ENCODE data around the gene RNF26. TPM values are rescaled to one million over a fixed set of nuclear protein-coding genes. Genes with fewer than 3 reads are reported as not detected.

The RNF26 gene
- total and polyA plus RNA-seq, 2 of the 13 experiments (the other 11 are each of a cell fraction or from before 2014, with no cell fraction given) = 11.9 to 26.3 TPM

- TF ChIP-seq, protein P1, sequence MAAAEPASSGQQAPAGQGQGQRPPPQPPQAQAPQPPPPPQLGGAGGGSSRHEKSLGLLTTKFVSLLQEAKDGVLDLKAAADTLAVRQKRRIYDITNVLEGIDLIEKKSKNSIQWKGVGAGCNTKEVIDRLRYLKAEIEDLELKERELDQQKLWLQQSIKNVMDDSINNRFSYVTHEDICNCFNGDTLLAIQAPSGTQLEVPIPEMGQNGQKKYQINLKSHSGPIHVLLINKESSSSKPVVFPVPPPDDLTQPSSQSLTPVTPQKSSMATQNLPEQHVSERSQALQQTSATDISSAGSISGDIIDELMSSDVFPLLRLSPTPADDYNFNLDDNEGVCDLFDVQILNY (CRISPR knock-in tag; conservative IDR thresholded peaks at IDR 0.05) = no peak
- TF ChIP-seq STAT5B (CRISPR knock-in tag; IDR thresholded peaks at IDR 0.05) = no peak
- TF ChIP-seq ZNF138 (CRISPR knock-in tag; IDR thresholded peaks at IDR 0.05; ENCODE audit: low read depth) = no peak
- TF ChIP-seq ZNF569 (CRISPR knock-in tag; IDR thresholded peaks at IDR 0.05; ENCODE audit: borderline replicate concordance) = no peak
- TF ChIP-seq NFATC3 (CRISPR knock-in tag; IDR thresholded peaks at IDR 0.05) = no peak
- TF ChIP-seq ZNF225 (CRISPR knock-in tag; IDR thresholded peaks at IDR 0.05) = no peak
- TF ChIP-seq CREB3 (CRISPR knock-in tag; IDR thresholded peaks at IDR 0.05) = no peak
- TF ChIP-seq, protein P2, sequence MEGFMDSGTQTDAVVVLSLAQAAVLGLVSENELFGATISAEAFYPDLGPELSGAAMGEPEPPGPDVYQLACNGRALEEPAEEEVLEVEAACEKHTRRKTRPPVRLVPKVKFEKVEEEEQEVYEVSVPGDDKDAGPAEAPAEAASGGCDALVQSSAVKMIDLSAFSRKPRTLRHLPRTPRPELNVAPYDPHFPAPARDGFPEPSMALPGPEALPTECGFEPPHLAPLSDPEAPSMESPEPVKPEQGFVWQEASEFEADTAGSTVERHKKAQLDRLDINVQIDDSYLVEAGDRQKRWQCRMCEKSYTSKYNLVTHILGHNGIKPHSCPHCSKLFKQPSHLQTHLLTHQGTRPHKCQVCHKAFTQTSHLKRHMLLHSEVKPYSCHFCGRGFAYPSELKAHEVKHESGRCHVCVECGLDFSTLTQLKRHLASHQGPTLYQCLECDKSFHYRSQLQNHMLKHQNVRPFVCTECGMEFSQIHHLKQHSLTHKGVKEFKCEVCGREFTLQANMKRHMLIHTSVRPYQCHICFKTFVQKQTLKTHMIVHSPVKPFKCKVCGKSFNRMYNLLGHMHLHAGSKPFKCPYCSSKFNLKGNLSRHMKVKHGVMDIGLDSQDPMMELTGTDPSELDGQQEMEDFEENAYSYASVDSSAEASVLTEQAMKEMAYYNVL (CRISPR knock-in tag; IDR thresholded peaks at IDR 0.05; ENCODE audit: borderline replicate concordance) = no peak
- no peak; the same call in 1 of the 2 replicates for TF ChIP-seq DRAP1 (CRISPR knock-in tag; IDR thresholded peaks at IDR 0.05)
- TF ChIP-seq NR2F6 (IDR thresholded peaks at IDR 0.05) = no peak
- 0 out of 2 replicates have a peak, but pooled peaks have one; percentile 10 for TF ChIP-seq NR2F6 (CRISPR knock-in tag; IDR thresholded peaks at IDR 0.05)
- no peak for TF ChIP-seq PHF20 (CRISPR knock-in tag; IDR thresholded peaks at IDR 0.05)
- TF ChIP-seq ZFP36L1 (CRISPR knock-in tag; IDR thresholded peaks at IDR 0.05) = no peak
- TF ChIP-seq ZNF652 (CRISPR knock-in tag; IDR thresholded peaks at IDR 0.05; ENCODE audit: borderline replicate concordance, low read depth) = peak; percentile 44; the same call in 1 of the 2 replicates
- TF ChIP-seq ZFP36 (IDR thresholded peaks at IDR 0.05; ENCODE audit: borderline replicate concordance, low read depth, low read length, partially characterized antibody) = no peak
- TF ChIP-seq GATAD2A (CRISPR knock-in tag; IDR thresholded peaks at IDR 0.05) = peak; percentile 29; the same call in 1 of the 2 replicates
- no peak for TF ChIP-seq TSC22D2 (CRISPR knock-in tag; IDR thresholded peaks at IDR 0.05; ENCODE audit: borderline replicate concordance)
- no peak for TF ChIP-seq ZNF616 (CRISPR knock-in tag; IDR thresholded peaks at IDR 0.05; ENCODE audit: low read depth)
- TF ChIP-seq ZNF12 (CRISPR knock-in tag; IDR thresholded peaks at IDR 0.05) = no peak
- TF ChIP-seq SP5 (CRISPR knock-in tag; IDR thresholded peaks at IDR 0.05; ENCODE audit: borderline replicate concordance, low read depth) = no peak
- no peak for TF ChIP-seq ZNF101 (CRISPR knock-in tag; IDR thresholded peaks at IDR 0.05; ENCODE audit: borderline replicate concordance, low read depth)
- TF ChIP-seq, protein P3, sequence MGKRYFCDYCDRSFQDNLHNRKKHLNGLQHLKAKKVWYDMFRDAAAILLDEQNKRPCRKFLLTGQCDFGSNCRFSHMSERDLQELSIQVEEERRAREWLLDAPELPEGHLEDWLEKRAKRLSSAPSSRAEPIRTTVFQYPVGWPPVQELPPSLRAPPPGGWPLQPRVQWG (CRISPR knock-in tag; IDR thresholded peaks at IDR 0.05; ENCODE audit: borderline replicate concordance, low read depth) = no peak
- no peak for TF ChIP-seq ZNF572 (CRISPR knock-in tag; IDR thresholded peaks at IDR 0.05)
- TF ChIP-seq PHF21A (CRISPR knock-in tag; IDR thresholded peaks at IDR 0.05) = no peak
- 0 out of 2 replicates have a peak, but pooled peaks have one; percentile 18 for TF ChIP-seq HDAC2 (CRISPR knock-in tag; IDR thresholded peaks at IDR 0.05)
- no peak for TF ChIP-seq KDM3A (CRISPR knock-in tag; IDR thresholded peaks at IDR 0.05; ENCODE audit: low read depth)
- TF ChIP-seq ZBTB25 (CRISPR knock-in tag; IDR thresholded peaks at IDR 0.05) = no peak
Observed at GRCh38 chr11:119317592-119318239, 16.6 kb upstream of the RNF26 start (continued).
